HEK293T (cell line): ENCODE data around the gene CLDN22.

Source experiments
- ARNT ChIP-seq: fragments of 450-650 bp; IDR thresholded peaks from 2 replicates; pipeline ENCODE4 v1.6.1; 2017; ENCODE audit warnings: mild to moderate bottlenecking
- BHLHE40 ChIP-seq: fragments of 450-650 bp; IDR thresholded peaks from 2 replicates; pipeline ENCODE4 v1.6.1; 2016; ENCODE audit warnings: mild to moderate bottlenecking, moderate library complexity, borderline replicate concordance
- CTBP1 ChIP-seq: fragments of 450-650 bp; IDR thresholded peaks from 2 replicates; pipeline ENCODE4 v1.6.1; 2016; ENCODE audit warnings: borderline replicate concordance
- ELF4 ChIP-seq: fragments of 450-650 bp; IDR thresholded peaks from 2 replicates; pipeline ENCODE4 v1.6.1; 2017; ENCODE audit warnings: antibody characterized with exemption
- FOXK2 ChIP-seq: fragments of 450-650 bp; IDR thresholded peaks from 2 replicates; pipeline ENCODE4 v1.6.1; 2016; ENCODE audit warnings: mild to moderate bottlenecking
- FOXM1 ChIP-seq: fragments of 450-650 bp; IDR thresholded peaks from 2 replicates; pipeline ENCODE4 v1.6.1; 2017; ENCODE audit warnings: mild to moderate bottlenecking, borderline replicate concordance
- HDGF ChIP-seq: fragments of 450-650 bp; IDR thresholded peaks from 2 replicates; pipeline ENCODE4 v1.6.1; 2017; ENCODE audit warnings: antibody characterized with exemption, borderline replicate concordance
- NFRKB ChIP-seq: fragments of 450-650 bp; IDR thresholded peaks from 2 replicates; pipeline ENCODE4 v1.6.1; 2016; ENCODE audit warnings: mild to moderate bottlenecking, moderate library complexity
- SP1 ChIP-seq: fragments of 450-650 bp; IDR thresholded peaks from 2 replicates; pipeline ENCODE4 v1.6.1; 2017
- TARDBP ChIP-seq: fragments of 450-650 bp; IDR thresholded peaks from 2 replicates; pipeline ENCODE4 v1.6.1; 2016
- ZNF384 ChIP-seq: fragments of 450-650 bp; IDR thresholded peaks from 2 replicates; pipeline ENCODE4 v1.6.1; 2016
- TF ChIP-seq, protein P1 (sequence below): fragments of 450-650 bp; IDR thresholded peaks from 2 replicates; pipeline ENCODE4 v1.6.1; 2016

DNA sequence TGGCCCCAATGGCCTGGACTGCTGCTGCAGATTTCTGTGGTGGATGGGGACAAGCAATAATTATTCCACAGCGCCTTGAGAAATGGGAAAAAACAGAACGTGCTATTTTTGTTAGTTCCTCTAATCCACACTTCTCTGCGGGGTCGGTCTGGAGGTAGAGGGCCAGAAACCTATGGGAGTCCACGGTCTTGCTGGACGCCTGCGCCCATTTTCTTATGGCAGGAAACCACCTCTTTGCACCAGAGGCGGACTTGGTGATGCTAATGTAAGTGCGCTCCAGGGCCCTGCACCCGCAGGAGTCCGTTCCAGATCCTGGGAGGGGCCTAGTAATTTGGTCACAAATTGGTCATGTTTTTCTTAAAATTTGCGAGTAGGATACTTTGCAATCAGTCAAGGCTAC is 28.1 kb upstream of the CLDN22 start:
- TF ChIP-seq FOXK2 (no peak), TARDBP (no peak), CTBP1 (no peak), SP1 (no peak), NFRKB (no peak), BHLHE40 (no peak), ARNT (no peak), ZNF384 (no peak), FOXM1 (no peak), HDGF (no peak), ELF4 (no peak)
- TF ChIP-seq, protein P1, sequence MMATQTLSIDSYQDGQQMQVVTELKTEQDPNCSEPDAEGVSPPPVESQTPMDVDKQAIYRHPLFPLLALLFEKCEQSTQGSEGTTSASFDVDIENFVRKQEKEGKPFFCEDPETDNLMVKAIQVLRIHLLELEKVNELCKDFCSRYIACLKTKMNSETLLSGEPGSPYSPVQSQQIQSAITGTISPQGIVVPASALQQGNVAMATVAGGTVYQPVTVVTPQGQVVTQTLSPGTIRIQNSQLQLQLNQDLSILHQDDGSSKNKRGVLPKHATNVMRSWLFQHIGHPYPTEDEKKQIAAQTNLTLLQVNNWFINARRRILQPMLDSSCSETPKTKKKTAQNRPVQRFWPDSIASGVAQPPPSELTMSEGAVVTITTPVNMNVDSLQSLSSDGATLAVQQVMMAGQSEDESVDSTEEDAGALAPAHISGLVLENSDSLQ, result no peak
